Progenitor cell of endocrine pancreas (in vitro differentiated cells): ENCODE data around the gene RNLS. TPM values are rescaled to one million over a fixed set of nuclear protein-coding genes. Genes with fewer than 3 reads are reported as not detected.

Experiments used
- DNase-seq: peaks from one replicate; pipeline ENCODE4 v3.0.0; 2021; ENCODE audit warnings: low spot score; ENCODE audit not compliant: unreplicated experiment
- H3K27ac Mint-ChIP-seq: 2 replicates; pipeline ENCODE4 v1.8.0; 2021; ENCODE audit warnings: mild to moderate bottlenecking, moderate library complexity, mixed read lengths
- H3K27me3 Mint-ChIP-seq: 2 replicates; pipeline ENCODE4 v1.8.0; 2021; ENCODE audit warnings: mixed read lengths
- H3K36me3 Mint-ChIP-seq: 2 replicates; pipeline ENCODE4 v1.8.0; 2022; ENCODE audit warnings: mixed read lengths; ENCODE audit not compliant: insufficient read depth
- H3K4me1 Mint-ChIP-seq: 2 replicates; pipeline ENCODE4 v1.8.0; 2021; ENCODE audit warnings: low read depth, mixed read lengths
- H3K4me3 Mint-ChIP-seq: 2 replicates; pipeline ENCODE4 v1.8.0; 2021; ENCODE audit warnings: low read depth, mild to moderate bottlenecking, moderate library complexity, mixed read lengths
- H3K9me3 Mint-ChIP-seq: 2 replicates; pipeline ENCODE4 v1.8.0; 2021; ENCODE audit warnings: low read depth, mixed read lengths
- CTCF ChIP-seq: fragments of 200-600 bp; sonication (generic); IDR thresholded peaks from one replicate; pipeline ENCODE4 v1.5.0; 2021; ENCODE audit warnings: antibody characterized with exemption, mild to moderate bottlenecking; ENCODE audit not compliant: unreplicated experiment
- total RNA-seq: library from RNA; stranded (reverse); gene quantifications from 2 replicates; pipeline ENCODE4 v1.2.1, GENCODE V29; 2021

Gene RNLS
- total RNA-seq, 1 donor from 2014 or later = 7.5 TPM

GRCh38 chr10:88457660-88458059 lies 125.5 kb downstream of the RNLS start:
- Mint-ChIP-seq H3K27ac (no peak overlapping the region), H3K36me3 (no peaks in the 10 kb centered on the region), H3K9me3 (no peaks in the 10 kb centered on the region), H3K4me1 (peaks cover 7% of the 10 kb centered on the region), H3K27me3 (no peaks in the 10 kb centered on the region), H3K4me3 (no peak overlapping the region)
- no peak for DNase-seq
- TF ChIP-seq CTCF = no peak

GRCh38 chr10:88456730-88457129 lies 126.4 kb downstream of the RNLS start:
- Mint-ChIP-seq H3K27ac (no peak overlapping the region), H3K4me1 (peaks cover 7% of the 10 kb centered on the region), H3K27me3 (no peaks in the 10 kb centered on the region), H3K9me3 (no peaks in the 10 kb centered on the region), H3K36me3 (no peaks in the 10 kb centered on the region), H3K4me3 (no peak overlapping the region)
- DNase-seq = no peak
- no peak for TF ChIP-seq CTCF

GRCh38 chr10:88455831-88456230 lies 127.3 kb downstream of the RNLS start:
- no peak for TF ChIP-seq CTCF
- no peaks in the 10 kb centered on the region for H3K36me3 Mint-ChIP-seq
- peaks cover 2% of the 10 kb centered on the region for H3K27me3 Mint-ChIP-seq

GRCh38 chr10:88450201-88450600 lies 132.9 kb downstream of the RNLS start:
- TF ChIP-seq CTCF = no peak
- Mint-ChIP-seq H3K4me3 (no peak overlapping the region), H3K4me1 (peaks cover 6% of the 10 kb centered on the region), H3K27me3 (peaks cover 2% of the 10 kb centered on the region), H3K9me3 (peaks cover 10% of the 10 kb centered on the region), H3K36me3 (no peaks in the 10 kb centered on the region), H3K27ac (no peak overlapping the region)
- DNase-seq = no peak

More at GRCh38 chr10:88455831-88456230, 127.3 kb downstream of the RNLS start:
- H3K9me3 Mint-ChIP-seq = no peaks in the 10 kb centered on the region
- no peak overlapping the region for H3K27ac Mint-ChIP-seq
- no peak overlapping the region for H3K4me3 Mint-ChIP-seq
- DNase-seq = no peak
- H3K4me1 Mint-ChIP-seq = peaks cover 7% of the 10 kb centered on the region

GRCh38 chr10:88442716-88443115 lies 140.4 kb downstream of the RNLS start:
- TF ChIP-seq CTCF = no peak
- DNase-seq = no peak
- no peak overlapping the region for H3K27ac Mint-ChIP-seq
- H3K36me3 Mint-ChIP-seq = peaks cover 5% of the 10 kb centered on the region
- no peak overlapping the region for H3K4me3 Mint-ChIP-seq
- H3K9me3 Mint-ChIP-seq = peaks cover 29% of the 10 kb centered on the region
- H3K27me3 Mint-ChIP-seq = no peaks in the 10 kb centered on the region
- no peaks in the 10 kb centered on the region for H3K4me1 Mint-ChIP-seq
